SH-SY5Y (cell line): ENCODE data around the gene NSD1.

Experiments used
- GATA2 ChIP-seq: IDR thresholded peaks from 2 replicates; pipeline ENCODE4 v1.6.1; 2011; ENCODE audit warnings: mild to moderate bottlenecking, low read depth, low read length
- GATA3 ChIP-seq: IDR thresholded peaks from 2 replicates; pipeline ENCODE4 v1.6.1; 2011; ENCODE audit warnings: low read depth, mild to moderate bottlenecking, low read length, moderate library complexity

NSD1 gene, protein sequence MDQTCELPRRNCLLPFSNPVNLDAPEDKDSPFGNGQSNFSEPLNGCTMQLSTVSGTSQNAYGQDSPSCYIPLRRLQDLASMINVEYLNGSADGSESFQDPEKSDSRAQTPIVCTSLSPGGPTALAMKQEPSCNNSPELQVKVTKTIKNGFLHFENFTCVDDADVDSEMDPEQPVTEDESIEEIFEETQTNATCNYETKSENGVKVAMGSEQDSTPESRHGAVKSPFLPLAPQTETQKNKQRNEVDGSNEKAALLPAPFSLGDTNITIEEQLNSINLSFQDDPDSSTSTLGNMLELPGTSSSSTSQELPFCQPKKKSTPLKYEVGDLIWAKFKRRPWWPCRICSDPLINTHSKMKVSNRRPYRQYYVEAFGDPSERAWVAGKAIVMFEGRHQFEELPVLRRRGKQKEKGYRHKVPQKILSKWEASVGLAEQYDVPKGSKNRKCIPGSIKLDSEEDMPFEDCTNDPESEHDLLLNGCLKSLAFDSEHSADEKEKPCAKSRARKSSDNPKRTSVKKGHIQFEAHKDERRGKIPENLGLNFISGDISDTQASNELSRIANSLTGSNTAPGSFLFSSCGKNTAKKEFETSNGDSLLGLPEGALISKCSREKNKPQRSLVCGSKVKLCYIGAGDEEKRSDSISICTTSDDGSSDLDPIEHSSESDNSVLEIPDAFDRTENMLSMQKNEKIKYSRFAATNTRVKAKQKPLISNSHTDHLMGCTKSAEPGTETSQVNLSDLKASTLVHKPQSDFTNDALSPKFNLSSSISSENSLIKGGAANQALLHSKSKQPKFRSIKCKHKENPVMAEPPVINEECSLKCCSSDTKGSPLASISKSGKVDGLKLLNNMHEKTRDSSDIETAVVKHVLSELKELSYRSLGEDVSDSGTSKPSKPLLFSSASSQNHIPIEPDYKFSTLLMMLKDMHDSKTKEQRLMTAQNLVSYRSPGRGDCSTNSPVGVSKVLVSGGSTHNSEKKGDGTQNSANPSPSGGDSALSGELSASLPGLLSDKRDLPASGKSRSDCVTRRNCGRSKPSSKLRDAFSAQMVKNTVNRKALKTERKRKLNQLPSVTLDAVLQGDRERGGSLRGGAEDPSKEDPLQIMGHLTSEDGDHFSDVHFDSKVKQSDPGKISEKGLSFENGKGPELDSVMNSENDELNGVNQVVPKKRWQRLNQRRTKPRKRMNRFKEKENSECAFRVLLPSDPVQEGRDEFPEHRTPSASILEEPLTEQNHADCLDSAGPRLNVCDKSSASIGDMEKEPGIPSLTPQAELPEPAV (N-terminal part only)

DNA sequence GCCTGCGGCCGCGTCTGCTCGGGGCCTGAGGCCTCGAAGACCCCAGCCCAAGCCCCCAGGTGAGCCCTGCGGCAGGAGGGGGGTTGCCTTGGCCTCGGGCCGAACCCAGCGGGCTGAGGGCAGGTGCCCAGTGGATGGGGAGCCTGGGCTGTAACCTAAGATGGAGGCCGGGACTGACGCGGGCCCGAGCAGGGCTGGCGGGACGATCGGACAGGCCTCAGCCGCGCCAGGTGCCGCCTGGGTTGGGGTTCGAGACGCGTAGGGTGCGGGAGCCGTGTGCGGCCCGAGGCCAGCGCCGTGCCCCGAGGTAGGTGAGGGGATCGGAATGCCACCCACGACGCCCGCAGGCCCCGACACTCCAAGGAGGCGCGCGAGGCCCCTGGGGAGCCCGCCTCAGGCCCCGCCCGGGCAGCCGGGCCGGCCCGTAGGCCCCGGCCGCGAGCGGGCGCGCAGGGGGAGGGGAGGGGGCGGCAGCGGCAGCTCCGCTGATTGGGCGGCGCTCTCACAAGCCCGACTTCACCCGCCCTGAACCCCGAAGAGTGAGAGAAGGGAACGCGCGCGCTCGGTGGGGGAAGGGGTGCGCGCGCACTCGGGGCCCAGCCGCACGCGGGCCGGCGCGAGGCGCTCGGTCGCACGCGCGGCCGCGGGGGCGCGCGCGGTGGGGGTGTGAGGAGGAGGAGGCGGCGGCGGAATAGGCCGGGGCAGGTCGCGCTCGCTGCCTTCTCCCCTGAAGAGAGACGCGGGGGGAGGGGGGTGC is at the start of gene NSD1:
NSD1 (plus strand) TSS at position 678 of the 757 bp plus-strand sequence. CDS start 1,331 bp downstream, outside the sequence.
- no peak for TF ChIP-seq GATA2
- no peak for TF ChIP-seq GATA3

DNA sequence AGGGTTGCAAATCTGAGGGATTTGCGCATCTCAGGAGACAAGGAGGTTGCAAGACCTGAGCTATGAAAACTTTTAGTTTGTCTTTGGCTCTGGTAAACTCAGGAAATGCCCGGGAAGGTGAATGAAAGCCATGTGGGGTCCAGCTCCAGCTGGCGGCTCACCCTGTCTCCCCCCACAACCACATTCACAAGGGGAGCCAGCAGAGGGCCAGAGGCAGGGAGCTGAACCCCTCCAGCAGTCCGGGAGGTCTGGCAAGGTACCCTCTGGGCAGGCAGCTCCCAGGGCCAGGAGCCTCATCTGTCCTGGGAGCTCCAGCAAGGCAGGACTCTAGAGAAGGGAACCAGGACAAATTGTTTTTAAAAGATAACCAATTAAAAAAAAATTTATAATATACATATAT is 49.4 kb upstream of the NSD1 start:
- TF ChIP-seq GATA2 (no peak), GATA3 (no peak)

DNA sequence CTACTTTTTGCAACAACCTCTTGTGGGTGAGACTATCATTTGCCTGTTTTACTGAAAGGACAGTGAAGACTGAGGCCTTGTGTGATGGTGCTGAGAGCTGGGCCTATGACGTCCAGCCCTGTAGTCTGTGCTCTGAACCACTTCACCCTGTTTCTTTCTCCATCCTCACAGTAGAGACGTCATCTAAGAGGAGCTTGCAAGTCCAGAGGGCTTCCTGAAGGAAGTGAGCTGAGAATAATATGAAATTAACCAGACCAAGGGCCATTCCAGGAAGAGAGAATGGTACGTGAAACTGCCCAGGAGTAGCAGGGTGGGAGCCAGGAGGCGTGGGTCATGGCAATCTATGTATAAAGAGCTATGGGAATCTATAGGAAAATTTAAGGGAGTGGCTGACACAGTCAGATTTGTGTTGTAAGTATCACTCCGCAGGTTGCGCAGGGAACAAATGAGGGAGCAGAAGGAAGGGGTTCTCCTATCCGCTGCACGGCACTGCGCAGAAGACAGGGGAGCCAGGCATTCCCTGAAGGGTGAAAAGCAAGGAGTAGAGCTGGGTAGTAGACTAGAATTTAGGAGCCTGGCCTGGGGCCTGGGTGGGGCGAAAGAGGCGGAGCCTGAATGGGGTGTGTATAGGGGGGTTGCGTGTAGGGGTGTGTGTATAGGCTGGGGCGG is 47.5 kb upstream of the NSD1 start:
- TF ChIP-seq GATA3 (no peak), GATA2 (no peak)

DNA sequence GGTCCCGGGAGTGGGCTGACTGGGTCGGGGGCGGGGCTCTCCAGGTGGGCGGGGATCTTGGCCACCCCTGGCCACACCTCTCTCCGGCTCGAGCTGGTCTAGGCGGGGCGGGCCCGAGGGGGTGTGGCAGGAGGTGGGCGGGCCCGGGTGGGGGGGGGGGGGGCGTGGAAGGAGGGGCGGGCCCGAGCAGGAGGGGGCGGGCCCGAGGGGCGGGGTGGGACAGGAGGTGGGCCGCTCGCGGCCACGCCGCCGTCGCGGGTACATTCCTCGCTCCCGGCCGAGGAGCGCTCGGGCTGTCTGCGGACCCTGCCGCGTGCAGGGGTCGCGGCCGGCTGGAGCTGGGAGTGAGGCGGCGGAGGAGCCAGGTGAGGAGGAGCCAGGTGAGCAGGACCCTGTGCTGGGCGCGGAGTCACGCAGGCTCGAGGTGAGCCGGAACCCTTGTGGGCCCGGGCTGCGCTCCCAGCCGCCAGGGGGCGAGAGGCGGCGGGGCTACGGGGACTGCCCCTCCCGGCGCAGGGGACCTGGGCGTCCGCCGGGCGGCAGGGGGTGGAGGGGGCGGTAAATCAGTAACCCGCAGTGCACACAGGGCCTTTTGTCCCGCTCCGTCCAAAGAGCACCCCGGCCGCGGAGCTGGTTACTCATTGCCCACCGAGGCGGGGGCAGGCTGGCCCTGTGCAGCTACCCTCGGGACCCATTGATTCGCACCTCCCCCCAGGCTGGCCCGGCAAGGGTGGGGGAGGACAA is 46.7 kb upstream of the NSD1 start, which contains the start of gene FGFR4:
FGFR4 (plus strand) TSS at position 262 of the 744 bp plus-strand sequence. CDS start 2,688 bp downstream, outside the sequence.
- TF ChIP-seq GATA3 (no peak), GATA2 (no peak)

DNA sequence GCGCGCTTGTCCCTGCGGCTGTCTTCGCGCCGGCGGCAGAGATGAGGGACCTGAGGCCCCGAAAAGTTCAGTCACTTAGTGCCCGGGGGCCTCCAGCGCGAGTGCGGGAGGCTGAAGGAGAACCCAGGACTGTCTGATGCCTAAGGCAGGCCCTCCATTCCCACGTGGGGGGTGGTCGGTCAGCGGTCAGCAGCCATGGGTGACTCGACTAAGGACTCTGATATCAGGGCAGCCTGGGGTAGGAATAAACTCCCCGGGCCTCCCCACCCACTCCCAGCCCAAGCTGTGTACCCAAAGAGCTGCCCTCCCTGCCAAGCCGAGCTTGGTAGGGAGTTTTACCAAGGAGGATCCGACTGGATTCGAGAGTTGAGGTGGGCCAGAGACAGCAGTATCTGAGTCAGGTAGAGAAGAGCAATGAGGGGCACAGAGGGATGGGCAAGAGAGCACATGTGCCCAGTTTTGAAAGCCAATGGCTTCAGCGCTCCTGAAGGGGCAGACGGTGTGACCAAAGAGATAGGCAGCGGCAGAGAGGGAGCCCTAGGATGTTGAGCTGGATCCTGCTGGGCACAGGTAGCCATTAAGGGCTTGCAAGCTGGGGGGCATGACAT is 46.1 kb upstream of the NSD1 start:
- TF ChIP-seq GATA3 (no peak), GATA2 (no peak)

DNA sequence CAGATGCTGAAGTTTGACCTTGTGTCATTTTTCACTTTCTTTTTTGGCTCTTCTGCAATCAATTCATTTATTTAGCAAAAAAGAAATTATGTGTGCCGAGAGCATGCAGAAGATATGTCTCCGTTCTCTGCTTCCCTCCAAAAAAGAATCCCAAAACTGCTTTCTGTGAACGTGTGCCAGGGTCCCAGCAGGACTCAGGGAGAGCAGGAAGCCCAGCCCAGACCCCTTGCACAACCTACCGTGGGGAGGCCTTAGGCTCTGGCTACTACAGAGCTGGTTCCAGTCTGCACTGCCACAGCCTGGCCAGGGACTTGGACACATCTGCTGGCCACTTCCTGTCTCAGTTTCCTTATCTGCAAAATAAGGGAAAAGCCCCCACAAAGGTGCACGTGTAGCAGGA is 44.4 kb upstream of the NSD1 start:
- TF ChIP-seq GATA3 = no peak
- TF ChIP-seq GATA2 = no peak

DNA sequence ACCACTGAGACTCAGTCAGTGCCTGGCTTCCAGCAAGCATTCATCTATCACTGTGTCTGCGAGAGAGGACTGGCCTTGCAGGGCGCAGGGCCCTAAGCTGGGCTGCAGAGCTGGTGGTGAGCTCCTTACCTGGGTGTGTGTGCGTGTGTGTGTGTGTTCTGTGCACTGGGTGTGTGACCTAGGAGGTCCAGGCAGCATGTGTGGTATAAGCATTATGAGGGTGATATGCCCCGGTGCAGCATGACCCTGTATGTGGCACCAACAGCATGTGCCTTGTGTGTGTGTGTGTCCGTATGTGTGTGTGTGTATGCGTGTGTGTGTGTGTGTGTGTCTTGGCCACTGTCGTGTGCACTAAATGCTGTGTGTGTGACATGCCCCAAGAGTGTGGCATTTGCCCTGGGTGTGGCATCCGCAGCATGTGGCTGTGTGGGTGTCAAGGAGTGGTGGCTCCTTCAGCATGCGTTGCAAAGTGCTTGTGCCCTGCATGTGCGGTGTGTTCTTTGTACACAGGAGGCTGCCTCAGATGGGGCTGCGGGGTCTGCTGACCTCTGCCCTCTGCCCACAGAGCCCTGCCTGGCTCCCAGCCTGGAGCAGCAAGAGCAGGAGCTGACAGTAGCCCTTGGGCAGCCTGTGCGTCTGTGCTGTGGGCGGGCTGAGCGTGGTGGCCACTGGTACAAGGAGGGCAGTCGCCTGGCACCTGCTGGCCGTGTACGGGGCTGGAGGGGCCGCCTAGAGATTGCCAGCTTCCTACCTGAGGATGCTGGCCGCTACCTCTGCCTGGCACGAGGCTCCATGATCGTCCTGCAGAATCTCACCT is 43.5 kb upstream of the NSD1 start:
- TF ChIP-seq GATA2 (no peak), GATA3 (no peak)

DNA sequence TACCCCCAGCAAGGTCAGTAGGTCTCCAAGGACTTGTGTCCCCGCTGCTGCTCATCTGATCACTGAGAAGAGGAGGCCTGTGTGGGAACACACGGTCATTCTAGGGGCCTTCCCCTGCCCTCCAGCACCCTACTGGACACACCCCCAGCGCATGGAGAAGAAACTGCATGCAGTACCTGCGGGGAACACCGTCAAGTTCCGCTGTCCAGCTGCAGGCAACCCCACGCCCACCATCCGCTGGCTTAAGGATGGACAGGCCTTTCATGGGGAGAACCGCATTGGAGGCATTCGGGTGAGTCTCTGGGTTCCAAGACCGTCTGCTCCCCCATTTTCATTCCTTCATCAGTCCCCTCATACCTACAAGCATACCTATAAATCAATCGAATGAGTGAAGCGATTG is 42.8 kb upstream of the NSD1 start:
- TF ChIP-seq GATA3 = no peak
- TF ChIP-seq GATA2 = no peak

DNA sequence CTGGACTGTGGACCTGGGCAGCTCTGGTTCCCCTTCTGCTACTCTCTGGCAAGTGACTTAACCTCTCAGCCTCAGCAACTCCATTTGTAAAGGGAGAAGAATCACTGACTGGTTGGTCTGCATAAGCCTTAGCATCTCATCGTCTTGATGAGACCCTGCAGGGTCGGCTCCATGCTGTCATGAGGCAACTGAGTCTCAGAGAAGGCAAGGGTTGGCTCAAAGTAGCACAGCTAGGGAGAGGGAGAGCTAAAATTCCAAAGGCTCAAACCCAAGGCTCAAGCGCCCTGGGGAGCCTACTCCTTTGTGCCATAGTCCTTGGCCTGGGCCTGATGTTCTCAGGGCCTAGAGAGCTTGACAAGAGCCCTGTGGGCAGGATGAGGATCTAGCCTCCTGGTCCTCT is 42.3 kb upstream of the NSD1 start:
- TF ChIP-seq GATA3 = no peak
- no peak for TF ChIP-seq GATA2

DNA sequence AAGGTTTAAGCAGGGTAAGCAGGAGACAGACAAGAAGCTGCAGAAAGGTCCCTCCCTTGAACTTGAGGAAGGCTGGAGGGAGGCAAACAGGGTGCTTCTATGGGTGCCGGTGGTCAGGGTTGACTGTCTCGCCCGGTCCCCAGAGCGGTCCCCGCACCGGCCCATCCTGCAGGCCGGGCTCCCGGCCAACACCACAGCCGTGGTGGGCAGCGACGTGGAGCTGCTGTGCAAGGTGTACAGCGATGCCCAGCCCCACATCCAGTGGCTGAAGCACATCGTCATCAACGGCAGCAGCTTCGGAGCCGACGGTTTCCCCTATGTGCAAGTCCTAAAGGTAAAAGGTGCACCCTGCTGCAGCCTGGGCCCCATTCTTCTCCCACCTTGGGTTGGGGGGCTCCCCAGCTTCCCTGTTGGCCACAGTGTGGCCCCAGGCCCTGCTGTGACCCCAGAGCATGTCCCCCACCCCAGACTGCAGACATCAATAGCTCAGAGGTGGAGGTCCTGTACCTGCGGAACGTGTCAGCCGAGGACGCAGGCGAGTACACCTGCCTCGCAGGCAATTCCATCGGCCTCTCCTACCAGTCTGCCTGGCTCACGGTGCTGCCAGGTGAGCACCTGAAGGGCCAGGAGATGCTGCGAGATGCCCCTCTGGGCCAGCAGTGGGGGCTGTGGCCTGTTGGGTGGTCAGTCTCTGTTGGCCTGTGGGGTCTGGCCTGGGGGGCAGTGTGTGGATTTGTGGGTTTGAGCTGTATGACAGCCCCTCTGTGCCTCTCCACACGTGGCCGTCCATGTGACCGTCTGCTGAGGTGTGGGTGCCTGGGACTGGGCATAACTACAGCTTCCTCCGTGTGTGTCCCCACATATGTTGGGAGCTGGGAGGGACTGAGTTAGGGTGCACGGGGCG is 41.1 kb upstream of the NSD1 start:
- TF ChIP-seq GATA3 (no peak), GATA2 (no peak)
